Tibial artery (tissue), 4 donors: ENCODE measurements around the gene SPEG.

Experiments used
- DNase-seq, 2 donors: peaks; one replicate each; pipeline ENCODE4 v3.0.0-alpha.2; 2019
- H3K27ac ChIP-seq, 2 donors: fragments of 200-600 bp; sonication (generic) in 1 of 2; 1 replicate in 1 of 2; 2 replicates in 1 of 2; pipeline ENCODE4 v1.5.1; 2018 to 2019; ENCODE audit warnings: mild to moderate bottlenecking in 1 of 2
- H3K27me3 ChIP-seq, 2 donors: fragments of 200-600 bp; sonication (generic) in 1 of 2; one replicate each; pipeline versions ENCODE4 v1.5.1 to v1.6.0; 2016 to 2019
- H3K36me3 ChIP-seq, 3 donors: fragments of 200-600 bp; sonication (generic) in 2 of 3; one replicate each; pipeline ENCODE4 v1.5.1; 2016 to 2019; ENCODE audit warnings: mild to moderate bottlenecking in 2 of 3
- H3K4me1 ChIP-seq, 4 donors: fragments of 200-600 bp; sonication (generic) in 2 of 4; 1 replicate in 3 of 4; 2 replicates in 1 of 4; pipeline ENCODE4 v1.5.1; 2016 to 2019
- H3K4me3 ChIP-seq, 2 donors: fragments of 200-600 bp; sonication (generic) in 1 of 2; 1 replicate in 1 of 2; 2 replicates in 1 of 2; pipeline ENCODE4 v1.5.1; 2018 to 2019; ENCODE audit warnings: mild to moderate bottlenecking in 2 of 2
- H3K9me3 ChIP-seq, 3 donors: fragments of 200-600 bp; sonication (generic) in 1 of 3; one replicate each; pipeline ENCODE4 v1.5.1; 2016 to 2019
- intact Hi-C: fragments of 100-400 bp; cut with DNase I; formaldehyde crosslinking; loops from one replicate; pipeline ENCODE4 v1.15.0; 2023; ENCODE audit warnings: low total_unique reads
- TF ChIP-seq, protein P1 (sequence below), 2 experiments: fragments of 200-600 bp in 1 of 2; fragments of 450-650 bp in 1 of 2; IDR thresholded peaks; one replicate each; pipeline ENCODE4 v1.5.1; 2017 to 2019; ENCODE audit warnings: antibody characterized with exemption in 2 of 2, mild to moderate bottlenecking in 1 of 2, moderate library complexity in 1 of 2

Gene SPEG

GRCh38 chr2:219426068-219426443 is 8.6 kb upstream of the SPEG start:
- H3K36me3 ChIP-seq: peaks cover 10 to 29% (median 16%) of the 10 kb centered on the region in 3 donors
- no peak for DNase-seq

DNA sequence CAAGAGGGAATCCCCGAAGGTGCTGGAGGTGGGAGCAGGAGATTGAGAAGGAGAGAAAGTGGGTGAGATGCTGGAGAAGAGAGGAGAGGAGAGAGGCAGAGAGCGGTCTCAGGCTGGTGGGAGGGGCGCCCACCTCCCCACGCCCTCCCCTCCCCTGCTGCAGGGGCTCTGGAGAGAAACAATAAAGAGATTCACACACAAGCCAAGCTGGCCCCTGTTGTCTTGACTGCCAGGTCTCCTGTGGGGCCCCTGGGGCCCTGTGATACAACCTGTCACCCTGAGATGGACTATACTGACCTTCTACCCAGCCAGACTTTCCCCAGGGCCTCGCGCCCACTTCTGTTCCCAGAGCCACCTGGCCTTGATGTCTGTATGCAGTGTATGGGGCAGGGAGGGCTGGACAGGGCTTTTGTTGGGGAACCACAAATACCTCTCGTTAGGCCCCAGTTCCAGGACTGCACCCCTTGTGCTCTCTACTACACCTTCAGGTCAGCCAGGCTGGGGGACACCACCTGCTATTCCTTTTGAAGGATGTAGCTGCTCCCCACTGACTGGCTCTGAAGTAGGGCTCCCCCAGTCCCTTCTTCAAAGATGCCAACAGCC is 8.0 kb upstream of the SPEG start:
- Histone ChIP-seq H3K9me3 (no peaks in the 10 kb centered on the region), H3K4me1 (peaks cover 0 to 36% (median 3%) of the 10 kb centered on the region in 4 donors), H3K4me3 (no peak overlapping the region), H3K27ac (peak overlapping the region; percentile 32 to 96), H3K27me3 (no peaks in the 10 kb centered on the region), H3K36me3 (peaks cover 10 to 23% (median 10%) of the 10 kb centered on the region in 3 donors)
- DNase-seq: peak in 1 of 2 donors; percentile 42
- intact Hi-C loops: no loop called here
- TF ChIP-seq, protein P1, sequence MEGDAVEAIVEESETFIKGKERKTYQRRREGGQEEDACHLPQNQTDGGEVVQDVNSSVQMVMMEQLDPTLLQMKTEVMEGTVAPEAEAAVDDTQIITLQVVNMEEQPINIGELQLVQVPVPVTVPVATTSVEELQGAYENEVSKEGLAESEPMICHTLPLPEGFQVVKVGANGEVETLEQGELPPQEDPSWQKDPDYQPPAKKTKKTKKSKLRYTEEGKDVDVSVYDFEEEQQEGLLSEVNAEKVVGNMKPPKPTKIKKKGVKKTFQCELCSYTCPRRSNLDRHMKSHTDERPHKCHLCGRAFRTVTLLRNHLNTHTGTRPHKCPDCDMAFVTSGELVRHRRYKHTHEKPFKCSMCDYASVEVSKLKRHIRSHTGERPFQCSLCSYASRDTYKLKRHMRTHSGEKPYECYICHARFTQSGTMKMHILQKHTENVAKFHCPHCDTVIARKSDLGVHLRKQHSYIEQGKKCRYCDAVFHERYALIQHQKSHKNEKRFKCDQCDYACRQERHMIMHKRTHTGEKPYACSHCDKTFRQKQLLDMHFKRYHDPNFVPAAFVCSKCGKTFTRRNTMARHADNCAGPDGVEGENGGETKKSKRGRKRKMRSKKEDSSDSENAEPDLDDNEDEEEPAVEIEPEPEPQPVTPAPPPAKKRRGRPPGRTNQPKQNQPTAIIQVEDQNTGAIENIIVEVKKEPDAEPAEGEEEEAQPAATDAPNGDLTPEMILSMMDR (IDR thresholded peaks at IDR 0.05): no peak

More at GRCh38 chr2:219426068-219426443, 8.6 kb upstream of the SPEG start:
- H3K27me3 ChIP-seq: no peaks in the 10 kb centered on the region
- TF ChIP-seq, protein P1 (IDR thresholded peaks at IDR 0.05): no peak
- H3K4me3 ChIP-seq: no peak overlapping the region
- H3K9me3 ChIP-seq: no peaks in the 10 kb centered on the region
- peaks cover 0 to 30% (median 3%) of the 10 kb centered on the region in 4 donors for H3K4me1 ChIP-seq
- intact Hi-C loops: no loop called here
- peak overlapping the region; percentile 32 to 96 for H3K27ac ChIP-seq

DNA sequence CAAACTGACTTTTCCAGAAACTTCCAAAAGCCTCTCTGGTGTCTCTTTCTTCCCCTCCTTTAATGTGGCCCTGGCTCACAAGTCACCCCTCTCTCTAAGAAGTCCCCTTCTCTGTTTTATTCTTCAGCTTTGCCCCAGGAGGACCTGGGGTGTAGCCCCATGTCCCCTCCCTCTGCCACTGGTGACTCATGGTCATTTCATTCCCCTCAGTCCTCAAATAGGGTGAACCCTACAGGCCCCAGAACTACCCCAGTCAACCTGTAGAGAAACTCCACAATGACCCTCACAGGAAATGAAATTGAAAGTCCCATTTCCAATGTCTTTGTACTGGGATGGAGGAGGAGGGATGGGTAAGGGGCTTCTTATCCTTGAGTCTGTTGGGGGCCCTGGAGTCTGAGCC is 6.2 kb upstream of the SPEG start:
- Histone ChIP-seq H3K4me1 (peaks cover 0 to 34% (median 3%) of the 10 kb centered on the region in 4 donors), H3K9me3 (no peaks in the 10 kb centered on the region), H3K27me3 (no peaks in the 10 kb centered on the region), H3K36me3 (peaks cover 6 to 18% (median 10%) of the 10 kb centered on the region in 3 donors), H3K4me3 (no peak overlapping the region), H3K27ac (peak overlapping the region; percentile 96 to 97)
- DNase-seq: no peak
- intact Hi-C loops: no loop called here
- TF ChIP-seq, protein P1 (IDR thresholded peaks at IDR 0.05): no peak

- intact Hi-C loops: no loop called here
- Histone ChIP-seq H3K4me3 (no peak overlapping the region), H3K27me3 (no peaks in the 10 kb centered on the region), H3K27ac (peak overlapping the region; percentile 96 to 97), H3K36me3 (peaks cover 6 to 12% (median 10%) of the 10 kb centered on the region in 3 donors), H3K9me3 (no peaks in the 10 kb centered on the region), H3K4me1 (peaks cover 0 to 41% (median 15%) of the 10 kb centered on the region in 4 donors)
- TF ChIP-seq, protein P1 (IDR thresholded peaks at IDR 0.05): no peak
- DNase-seq: no peak
These were observed 4.6 kb upstream of the SPEG start for GRCh38 chr2:219429958-219430606.

GRCh38 chr2:219430633-219431615 is 3.7 kb upstream of the SPEG start:
- Histone ChIP-seq H3K9me3 (no peaks in the 10 kb centered on the region), H3K4me3 (no peak overlapping the region), H3K36me3 (peaks cover 0 to 4% (median 3%) of the 10 kb centered on the region in 3 donors), H3K27ac (peak overlapping the region; percentile 96 to 97), H3K27me3 (no peaks in the 10 kb centered on the region), H3K4me1 (peaks cover 0 to 49% (median 20%) of the 10 kb centered on the region in 4 donors)
- DNase-seq: peak; percentile 23 to 88
- intact Hi-C loops: no loop called here
- TF ChIP-seq, protein P1 (IDR thresholded peaks at IDR 0.05): peak; percentile 45 to 46
